HG03575 (cell line): ENCODE measurements around the gene DNAAF5.

Experiments
- ATAC-seq: cut with Tn5 transposase; IDR thresholded peaks from one replicate; pipeline ENCODE4 v1.9.1; 2021; ENCODE audit not compliant: unreplicated experiment, insufficient number of reproducible peaks, low FRiP score; ENCODE audit errors: extremely low read depth

Gene DNAAF5

DNA sequence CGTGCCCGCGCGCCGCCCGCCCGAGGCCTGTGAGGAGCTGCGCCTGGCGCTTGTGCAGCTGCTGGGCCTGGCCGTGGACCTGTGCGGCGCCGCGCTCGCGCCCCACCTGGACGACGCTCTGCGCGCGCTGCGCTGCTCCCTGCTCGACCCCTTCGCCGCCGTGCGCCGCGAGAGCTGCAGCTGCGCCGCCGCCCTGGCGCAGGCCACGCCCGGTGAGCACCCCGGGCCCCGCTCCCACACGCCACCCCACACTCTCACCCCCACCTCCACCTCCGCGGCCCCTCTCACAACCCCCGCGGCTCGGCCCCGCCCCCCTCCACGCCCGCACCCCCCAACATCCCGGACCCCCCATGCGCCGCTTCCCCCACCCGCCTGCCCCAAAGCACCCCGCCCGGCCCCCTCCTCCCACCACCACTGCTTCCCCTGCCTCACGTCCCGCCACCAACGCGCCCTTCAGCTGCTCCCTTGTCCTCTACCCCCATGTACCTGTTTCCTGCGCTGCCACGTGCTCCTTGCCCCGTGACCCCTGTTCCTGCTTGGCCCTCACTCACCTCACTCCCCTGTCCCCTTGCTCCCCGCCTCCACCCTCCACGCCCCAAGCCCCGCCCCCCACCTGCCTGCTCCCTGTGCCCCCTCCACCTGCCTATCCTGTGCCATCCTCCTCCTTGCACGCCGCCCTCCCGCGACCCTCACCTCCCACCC, 756 bp downstream of the DNAAF5 start, which contains the start of gene PRKAR1B:
Gene PRKAR1B (minus strand): TSS at position 178 of the 702 bp plus-strand sequence. CDS start 15,776 bp downstream, outside the sequence.
- no peak for ATAC-seq

DNA sequence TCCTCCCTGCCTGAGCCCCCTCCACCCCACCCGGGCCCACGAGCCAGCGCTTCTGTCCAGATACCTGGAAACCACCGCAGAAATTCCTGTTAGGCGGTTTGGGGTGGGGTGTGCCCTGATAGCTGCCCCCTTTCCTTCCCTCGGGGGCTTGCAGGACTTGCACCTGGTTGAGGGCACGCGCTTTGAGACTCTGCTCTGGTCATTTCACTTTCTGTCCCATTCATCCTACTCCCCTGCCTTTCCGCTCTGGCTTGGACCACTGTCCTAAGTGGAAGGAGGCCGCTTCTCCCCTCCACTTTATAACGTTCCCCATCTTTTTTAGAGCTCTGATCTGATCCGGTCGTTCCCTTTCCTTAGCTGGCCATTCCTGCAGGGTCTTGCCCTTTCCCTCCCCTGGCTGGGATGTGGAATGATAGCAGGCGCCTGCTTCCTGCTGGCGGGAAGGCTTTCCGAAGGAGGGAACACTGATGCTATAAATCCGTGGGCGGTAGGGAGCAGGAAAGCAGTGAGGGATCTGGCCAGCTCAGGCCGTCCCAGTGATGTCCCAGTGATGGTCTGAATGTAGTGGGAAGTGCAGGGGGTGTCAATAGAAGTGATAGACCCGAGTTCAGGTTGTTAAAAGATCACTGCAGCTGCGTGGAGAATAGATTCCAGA, 1.4 kb downstream of the DNAAF5 start:
- ATAC-seq: no peak

DNA sequence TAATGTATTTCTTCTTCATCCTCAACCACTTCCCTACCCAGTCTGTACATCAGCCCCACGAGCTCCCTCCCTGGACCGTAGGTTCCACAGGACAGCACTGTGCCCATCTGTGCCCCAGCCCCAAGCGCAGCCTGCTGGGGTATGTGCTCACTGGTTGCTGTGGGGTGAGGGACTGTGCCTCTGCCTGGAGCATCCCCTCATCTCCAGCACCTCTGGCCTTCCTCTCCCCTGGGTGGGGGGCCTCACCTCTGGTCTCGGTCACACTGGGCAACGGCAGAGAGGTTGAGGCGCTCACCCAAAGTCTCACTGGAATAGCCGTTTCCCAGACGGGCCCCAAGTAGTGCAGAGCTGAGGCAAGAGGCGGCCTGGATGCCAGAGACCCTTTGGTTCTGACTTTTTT, 2.1 kb downstream of the DNAAF5 start:
- no peak for ATAC-seq

DNA sequence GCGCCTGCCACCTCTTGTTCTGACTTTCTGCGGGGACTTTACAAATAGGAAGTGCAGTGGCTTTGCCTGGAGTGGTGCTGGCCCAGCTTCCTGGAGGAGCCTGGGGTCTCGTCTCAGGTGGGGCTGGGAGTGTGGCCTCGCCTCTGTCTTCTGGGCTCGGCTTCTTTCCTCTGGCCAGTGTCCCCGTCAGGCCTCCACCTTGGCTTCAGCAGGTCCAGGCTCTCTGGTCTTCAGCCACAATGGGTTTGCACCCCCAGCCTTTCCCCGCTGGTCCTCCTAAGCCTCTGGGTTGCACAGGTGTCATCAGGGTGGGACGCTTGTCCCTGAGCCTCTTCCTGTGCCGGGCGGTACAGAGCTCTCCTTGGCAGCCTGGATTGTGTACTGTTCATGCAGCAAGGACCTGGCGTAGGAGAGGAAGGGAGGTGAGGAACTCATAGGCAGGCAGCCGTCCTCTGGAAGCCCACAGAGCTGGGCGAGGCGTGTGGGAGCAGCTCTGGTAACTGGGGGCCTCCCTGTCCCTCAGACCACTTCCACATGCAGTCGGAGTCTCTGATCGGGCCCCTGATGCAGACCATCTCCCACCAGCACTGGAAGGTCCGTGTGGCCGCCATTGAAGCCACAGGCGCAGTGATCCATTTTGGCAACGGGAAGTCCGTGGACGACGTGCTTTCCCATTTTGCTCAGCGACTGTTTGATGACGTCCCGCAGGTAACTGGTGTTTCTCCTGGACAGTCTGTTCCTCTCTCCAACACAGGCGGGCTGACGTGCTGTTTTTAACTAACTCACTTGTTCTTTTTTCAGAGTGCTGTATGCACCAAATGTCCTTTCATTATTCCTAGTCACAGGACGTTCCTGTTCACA, 2.9 kb downstream of the DNAAF5 start:
- ATAC-seq: no peak

DNA sequence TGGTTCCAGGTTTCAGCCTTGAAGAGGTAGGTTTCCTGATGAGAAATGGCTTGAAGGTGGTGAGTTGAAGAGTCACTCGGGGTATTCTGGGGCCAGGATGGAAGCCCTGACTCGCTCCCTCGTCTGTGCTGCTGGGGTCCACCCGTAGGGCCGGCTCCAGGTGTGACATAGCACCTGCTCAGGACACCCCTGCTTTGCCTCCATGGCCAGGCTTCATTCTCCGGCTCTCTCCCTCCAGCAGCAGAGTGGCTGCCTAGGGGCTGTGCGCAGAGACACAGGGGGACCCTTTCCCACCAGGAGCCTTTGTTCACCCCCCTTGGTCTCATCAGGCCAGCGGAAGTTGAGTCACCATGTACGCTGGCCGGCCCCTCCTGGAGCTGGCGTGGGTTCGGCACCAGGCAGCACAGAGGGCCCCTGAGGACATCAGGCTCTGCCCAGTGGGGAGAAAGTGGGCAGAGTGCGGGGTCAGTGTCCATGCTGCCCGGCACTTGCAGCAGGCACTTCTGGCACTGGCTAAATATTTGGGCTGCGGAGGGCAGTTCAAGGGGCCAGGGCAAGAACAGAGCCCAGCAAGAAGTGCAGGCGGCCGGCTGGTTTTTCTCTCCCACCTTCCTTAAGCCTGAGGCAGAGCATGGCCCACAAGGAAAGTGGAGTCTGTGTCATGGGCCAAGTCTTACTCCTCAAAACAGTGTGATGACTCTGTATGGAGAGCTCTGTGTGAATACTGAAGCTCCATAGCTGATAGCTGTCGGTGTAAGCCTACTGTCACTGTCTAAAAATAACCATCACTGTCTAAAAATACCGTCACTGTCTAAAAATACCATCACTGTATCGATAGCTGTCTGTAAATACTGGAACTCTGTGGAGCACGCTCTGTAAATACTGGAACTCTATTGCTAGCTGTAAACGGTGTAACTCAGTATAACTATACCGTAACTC, 4.3 kb downstream of the DNAAF5 start:
- no peak for ATAC-seq

DNA sequence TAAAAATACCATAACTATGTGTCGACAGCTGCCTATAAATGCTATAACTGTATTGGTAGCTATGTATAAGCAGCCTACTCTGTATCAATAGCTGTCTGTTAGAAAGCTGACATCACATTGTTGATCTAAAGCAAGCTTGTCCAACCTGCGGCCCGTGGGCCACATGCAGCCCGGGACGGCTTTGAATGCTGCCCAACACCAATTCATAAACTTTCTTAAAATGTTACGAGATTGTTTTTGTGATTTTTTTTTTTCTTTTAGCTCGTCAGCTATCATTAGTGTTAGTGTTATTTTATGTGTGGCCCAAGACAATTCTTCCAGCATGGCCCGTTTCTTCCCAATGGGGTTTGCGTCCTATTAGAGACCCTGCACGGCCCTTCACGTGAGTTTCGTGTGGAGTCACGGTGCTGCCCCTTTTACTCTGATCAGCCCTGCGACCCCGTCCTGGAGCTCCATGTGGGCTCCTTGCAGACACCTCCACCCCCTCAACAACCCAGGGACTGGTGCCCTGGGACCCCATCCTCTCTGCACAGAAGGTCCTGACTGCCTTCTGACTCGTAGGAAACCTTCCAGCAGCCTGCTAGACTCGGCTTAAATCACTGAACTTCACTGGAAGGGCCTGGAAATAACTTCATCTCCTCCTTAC, 5.1 kb downstream of the DNAAF5 start:
- ATAC-seq: no peak

DNA sequence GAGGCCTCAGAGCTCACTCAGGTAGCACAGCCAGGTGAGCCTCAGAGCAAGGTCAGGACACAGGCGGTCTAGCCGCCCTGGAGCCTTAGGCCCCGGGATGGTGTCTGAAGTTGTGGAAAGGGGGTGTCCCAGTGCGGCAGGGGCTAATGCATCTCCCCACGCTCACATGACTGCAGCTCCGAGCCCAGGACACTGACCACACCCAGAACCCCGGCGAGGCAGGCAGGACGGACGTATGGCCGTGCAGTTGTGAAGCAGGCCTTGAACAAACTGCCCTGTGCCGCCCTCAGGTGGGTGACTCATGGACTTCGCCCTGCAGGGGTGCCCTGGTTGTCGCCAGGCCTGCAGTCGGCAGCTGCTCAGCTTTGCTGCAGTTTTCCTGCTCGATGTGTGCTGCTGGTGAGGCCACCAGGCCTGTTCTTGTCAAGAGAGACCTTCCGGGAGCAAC, 5.6 kb downstream of the DNAAF5 start:
- no peak for ATAC-seq

DNA sequence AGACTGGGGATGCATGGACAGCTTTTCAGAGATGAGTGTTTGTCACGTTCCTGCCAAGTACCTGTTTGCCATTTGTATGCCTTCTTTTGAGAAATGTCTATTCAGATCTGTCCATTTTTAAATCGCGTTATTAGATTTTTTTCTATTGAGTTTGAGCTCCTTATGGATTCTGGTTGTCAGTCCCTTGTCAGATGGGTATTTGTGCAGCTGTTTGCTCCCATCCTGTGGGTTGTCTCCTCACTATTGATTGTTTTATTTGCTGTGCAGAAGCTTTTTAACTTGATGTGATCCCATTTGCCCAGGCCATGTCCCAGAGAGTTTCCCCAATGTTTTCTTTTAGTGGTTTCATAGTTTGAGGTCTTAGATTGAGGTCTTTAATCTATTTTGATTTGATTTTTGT, 6.1 kb downstream of the DNAAF5 start:
- no peak for ATAC-seq

DNA sequence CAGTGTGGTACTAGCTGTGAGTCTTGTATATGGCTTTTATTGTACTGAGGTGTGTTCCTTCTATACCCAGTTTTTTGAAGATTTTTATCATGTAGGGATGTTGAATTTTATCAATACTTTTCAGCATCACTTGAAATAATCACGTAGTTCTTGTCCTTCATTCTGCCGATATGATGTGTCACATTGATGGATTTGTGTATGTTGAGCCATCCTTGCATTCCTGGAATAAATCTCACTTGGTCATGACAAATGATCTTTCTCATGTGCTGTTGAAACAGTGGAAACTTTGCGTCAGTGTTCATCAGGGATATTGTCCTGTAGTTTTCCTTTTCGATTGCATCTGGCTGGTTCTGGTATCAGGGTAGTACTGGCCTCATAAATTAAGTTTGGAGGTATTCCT, 7.7 kb downstream of the DNAAF5 start:
- no peak for ATAC-seq

DNA sequence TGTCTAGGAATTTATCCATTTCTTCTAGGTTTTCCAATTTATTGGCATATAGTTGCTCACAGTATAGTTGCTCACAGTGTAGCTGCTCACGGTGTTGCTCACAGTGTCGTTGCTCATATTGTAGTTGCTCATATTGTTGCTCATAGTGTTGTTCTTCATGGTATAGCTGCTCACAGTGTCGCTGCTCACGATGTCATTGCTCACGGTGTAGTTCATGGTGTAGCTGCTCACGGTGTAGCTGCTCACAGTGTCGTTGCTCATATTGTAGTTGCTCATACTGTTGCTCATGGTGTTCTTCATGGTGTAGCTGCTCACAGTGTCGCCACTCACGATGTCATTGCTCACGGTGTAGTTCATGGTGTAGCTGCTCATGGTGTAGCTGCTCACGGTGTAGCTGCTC, 8.3 kb downstream of the DNAAF5 start:
- no peak for ATAC-seq

DNA sequence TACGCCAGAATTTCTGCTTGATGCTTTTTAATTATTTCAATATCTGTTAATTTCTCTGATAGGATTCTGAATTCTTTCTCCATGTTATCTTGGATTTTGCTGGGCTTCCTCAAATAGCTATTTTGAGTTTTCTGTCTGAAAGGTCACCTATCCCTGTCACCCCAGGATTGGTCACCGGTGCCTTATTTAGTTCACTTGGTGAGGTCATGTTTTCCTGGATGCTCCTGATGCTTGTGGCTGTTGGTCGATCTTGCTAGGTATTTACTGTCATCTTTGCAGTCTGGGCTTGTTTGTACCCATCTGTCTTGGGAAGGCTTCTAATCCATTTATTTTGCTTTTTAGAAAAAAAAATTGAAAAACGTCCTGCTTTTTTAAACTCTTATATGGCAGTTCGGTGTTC, 11.7 kb downstream of the DNAAF5 start:
- no peak for ATAC-seq

DNA sequence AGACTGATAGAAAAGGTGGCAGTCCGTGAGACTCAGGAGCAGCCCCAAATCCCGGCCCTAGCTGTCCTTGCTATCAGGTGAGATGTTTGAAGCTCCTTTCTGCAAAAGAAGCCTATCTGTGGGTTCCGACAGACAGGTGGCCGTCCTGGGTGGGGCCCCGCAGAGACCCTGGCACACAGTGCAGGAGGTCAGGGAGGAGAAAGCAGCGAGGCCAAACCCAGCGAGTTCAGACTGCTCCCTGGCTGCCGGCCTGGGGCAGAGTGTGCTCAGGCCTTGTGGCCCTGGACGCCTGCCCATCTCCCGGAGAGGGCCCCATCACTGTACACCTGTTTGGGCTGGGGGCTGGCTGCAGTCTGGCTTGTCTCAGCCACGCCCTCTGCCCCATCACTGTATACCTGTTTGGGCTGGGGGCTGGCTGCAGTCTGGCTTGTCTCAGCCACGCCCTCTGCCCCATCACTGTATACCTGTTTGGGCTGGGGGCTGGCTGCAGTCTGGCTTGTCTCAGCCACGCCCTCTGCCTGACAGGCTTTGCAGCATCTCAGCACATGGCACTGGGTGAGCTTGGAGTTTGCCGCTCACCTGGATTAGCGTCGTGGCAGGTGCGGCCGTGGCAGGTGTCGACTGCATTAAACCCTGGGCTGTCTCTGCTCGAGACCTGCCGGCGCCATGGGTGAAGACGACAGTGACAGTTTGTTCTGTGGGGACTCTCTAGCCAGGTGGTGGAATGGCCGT, 12.4 kb downstream of the DNAAF5 start:
- ATAC-seq: no peak

DNA sequence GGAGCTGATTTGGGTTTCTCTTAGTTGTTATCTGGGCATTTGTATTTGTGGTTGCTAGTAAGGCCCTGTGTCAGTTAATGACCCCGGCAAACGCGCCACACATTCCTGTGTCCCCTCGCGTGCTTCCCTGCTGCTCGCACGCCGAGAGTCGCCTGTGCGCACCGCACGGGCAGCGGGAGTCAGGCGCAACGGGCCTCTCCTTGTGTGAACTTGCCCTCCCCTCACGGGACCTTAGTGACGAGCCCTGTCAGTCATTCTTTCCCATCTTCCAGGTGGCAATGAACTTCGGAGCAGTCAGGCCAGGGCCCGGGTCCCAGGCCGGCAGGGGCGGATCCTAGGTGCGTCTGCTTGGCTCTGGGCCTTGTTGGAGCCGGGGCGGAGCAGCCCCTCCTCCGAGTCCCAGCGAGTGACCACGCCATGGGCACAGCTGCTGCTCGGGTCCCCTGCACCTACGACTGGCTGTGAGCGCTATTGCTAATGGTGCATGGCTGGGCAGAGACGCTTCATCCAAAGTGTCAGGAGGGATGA, 13.0 kb downstream of the DNAAF5 start:
- no peak for ATAC-seq

DNA sequence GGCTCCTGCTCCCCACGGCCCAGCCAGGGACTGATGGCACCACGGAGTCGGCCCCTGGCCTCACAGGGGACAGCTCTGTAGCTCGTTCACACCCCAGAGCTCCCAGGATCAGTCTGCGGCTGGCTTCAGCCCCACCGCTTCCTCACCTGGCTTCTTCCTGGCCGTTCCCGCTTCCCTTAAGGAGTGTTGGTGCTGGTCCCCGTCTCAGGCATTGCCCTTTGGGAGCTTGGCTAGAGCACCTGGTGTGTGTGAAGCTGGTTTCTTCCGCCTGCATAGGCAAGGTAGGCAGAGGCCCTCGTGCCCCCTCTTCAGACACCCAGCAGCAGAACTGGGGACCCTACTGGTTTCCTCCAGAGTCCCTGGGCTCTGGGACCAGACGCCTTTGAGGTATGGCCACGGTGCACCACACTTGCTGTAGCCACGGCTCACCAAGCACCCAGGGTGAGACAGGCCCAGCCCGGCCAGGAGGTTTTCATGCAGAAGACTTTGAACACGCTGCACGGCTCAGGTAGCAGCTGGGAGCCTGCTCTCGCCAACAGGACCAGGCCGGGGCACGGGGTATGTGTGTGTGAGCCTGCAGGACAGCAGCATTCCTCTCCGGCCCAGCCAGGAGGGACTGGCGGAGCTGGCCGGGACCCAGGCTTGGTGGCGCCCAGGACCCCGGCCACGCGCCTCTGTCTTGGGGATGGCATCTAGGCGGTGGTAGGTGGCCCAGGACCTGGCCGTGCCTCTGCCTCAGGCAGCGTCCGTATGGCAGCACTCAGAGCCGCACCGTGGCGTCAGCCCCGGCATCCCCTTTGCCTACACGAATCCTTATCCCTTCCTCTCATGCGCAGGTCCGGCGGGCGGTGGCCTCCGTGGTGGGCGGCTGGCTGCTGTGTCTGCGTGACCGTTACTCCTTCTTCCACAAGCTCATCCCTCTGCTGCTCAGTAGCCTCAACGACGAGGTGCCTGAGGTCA, 13.8 kb downstream of the DNAAF5 start:
- ATAC-seq: no peak

DNA sequence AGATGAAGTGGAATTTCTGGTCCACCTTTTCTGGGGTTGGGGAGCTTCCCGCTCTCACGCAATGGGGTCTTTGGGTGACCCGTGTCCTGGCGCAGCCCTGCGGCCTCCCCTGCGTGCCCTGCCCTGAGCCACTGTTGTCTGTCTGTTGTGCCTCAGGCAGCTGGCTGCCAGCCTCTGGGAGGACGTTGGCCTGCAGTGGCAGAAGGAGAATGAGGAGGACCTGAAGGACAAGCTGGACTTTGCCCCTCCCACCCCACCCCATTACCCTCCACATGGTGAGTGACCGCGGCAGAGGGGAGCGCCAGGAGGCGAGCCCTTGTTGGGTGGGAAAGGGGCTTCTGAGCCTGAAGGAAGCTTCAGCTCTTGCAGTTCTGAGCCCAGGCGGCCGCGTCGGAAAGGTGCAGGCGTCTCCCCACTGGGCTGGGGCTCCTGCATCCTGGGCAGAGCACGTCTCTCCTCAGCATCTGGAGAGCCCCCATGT, 14.7 kb downstream of the DNAAF5 start:
- no peak for ATAC-seq

DNA sequence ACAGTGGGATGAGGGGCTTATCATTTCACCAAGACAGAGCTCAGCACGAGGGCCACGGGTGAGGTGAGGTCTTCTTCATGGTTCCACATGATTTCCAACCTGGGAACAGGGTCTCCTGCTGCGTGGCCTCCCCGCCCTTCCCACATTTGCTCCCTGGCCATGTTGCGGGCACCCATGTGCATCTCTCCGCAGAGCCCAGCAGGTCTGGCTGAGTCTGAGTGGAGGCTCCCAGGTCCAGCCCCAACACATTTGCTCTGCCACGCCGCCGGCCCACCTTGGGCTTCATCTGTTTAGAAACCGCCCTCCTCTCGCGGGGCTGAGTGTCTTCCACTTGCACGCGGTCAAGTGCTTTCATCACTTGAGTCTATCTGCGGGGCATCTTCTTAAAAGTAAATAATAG, 15.4 kb downstream of the DNAAF5 start:
- no peak for ATAC-seq
